Upper lobe of left lung (tissue), 6 donors: ENCODE measurements around the gene FLYWCH1. TPM values are rescaled to one million over a fixed set of nuclear protein-coding genes. Genes with fewer than 3 reads are reported as not detected.

Experiments
- ATAC-seq, 2 donors: fragments of 200-7000 bp; cut with Tn5 transposase; one replicate each; pipeline ENCODE4 v1.9.1; 2022; ENCODE audit warnings: mild to moderate bottlenecking in 2 of 2, moderate library complexity in 2 of 2; ENCODE audit not compliant: low FRiP score in 2 of 2
- DNase-seq, 2 donors: peaks; one replicate each; pipeline ENCODE4 v3.0.0-alpha.2; 2019 to 2020
- H3K27ac ChIP-seq, 4 donors: fragments of 200-600 bp; sonication (generic); one replicate each; pipeline ENCODE4 v1.5.1; 2016 to 2019
- H3K27me3 ChIP-seq, 4 donors: fragments of 200-600 bp; sonication (generic); one replicate each; pipeline ENCODE4 v1.5.1; 2017 to 2019
- H3K36me3 ChIP-seq, 4 donors: fragments of 200-600 bp; sonication (generic); one replicate each; pipeline ENCODE4 v1.5.1; 2016 to 2019
- H3K4me1 ChIP-seq, 4 donors: fragments of 200-600 bp; sonication (generic); one replicate each; pipeline ENCODE4 v1.5.1; 2018 to 2019
- H3K4me3 ChIP-seq, 4 donors: fragments of 200-600 bp; sonication (generic); one replicate each; pipeline ENCODE4 v1.5.1; 2017 to 2019; ENCODE audit warnings: mild to moderate bottlenecking in 2 of 4, moderate library complexity in 1 of 4
- H3K9me3 ChIP-seq, 4 donors: fragments of 200-600 bp; sonication (generic); one replicate each; pipeline ENCODE4 v1.5.1; 2018 to 2019
- CTCF ChIP-seq, 6 experiments: fragments of 450-650 bp in 4 of 6; fragments of 200-600 bp in 2 of 6; sonication (generic) in 2 of 6; IDR thresholded peaks; one replicate each; pipeline ENCODE4 v1.5.1; 2016 to 2019; ENCODE audit warnings: antibody characterized with exemption in 6 of 6
- EP300 ChIP-seq, 4 donors: sonication (generic); formaldehyde crosslinking; IDR thresholded peaks; one replicate each; pipeline ENCODE4 v1.5.1; 2017; ENCODE audit warnings: antibody characterized with exemption in 4 of 4, control low read depth in 2 of 4
- POLR2A ChIP-seq, 4 donors: fragments of 450-650 bp; IDR thresholded peaks; one replicate each; pipeline ENCODE4 v1.5.1; 2016 to 2017; ENCODE audit warnings: antibody characterized with exemption in 4 of 4, mild to moderate bottlenecking in 2 of 4
- POLR2AphosphoS5 ChIP-seq, 2 donors: sonication (generic); formaldehyde crosslinking; IDR thresholded peaks; one replicate each; pipeline ENCODE4 v1.5.1; 2017; ENCODE audit warnings: antibody characterized with exemption in 2 of 2
- WGBS, 2 donors: methylation state at CpG; one replicate each; pipeline ENCODE4 v1.1.5; 2017 to 2018; 5-methylcytosine and 5-hydroxymethylcytosine counted together
- total RNA-seq, 6 donors: library from RNA; depleted of rRNA in 4 of 6; stranded (reverse); fragments of >200 nt in 4 of 6; gene quantifications; one replicate each; pipeline versions ENCODE4 v1.1.0 to v1.2.1, GENCODE V29; 2016 to 2021
- donor health status: DM: no; HTN: no; CAD: no; lungs with moderate emphysema.
- donor health status: DM: no; HTN: yes; CAD: no; lungs with severe emphysema.

The FLYWCH1 gene
- total RNA-seq, 6 donors from 2014 or later, result 19.3 to 162 (median 43.4) TPM

DNA sequence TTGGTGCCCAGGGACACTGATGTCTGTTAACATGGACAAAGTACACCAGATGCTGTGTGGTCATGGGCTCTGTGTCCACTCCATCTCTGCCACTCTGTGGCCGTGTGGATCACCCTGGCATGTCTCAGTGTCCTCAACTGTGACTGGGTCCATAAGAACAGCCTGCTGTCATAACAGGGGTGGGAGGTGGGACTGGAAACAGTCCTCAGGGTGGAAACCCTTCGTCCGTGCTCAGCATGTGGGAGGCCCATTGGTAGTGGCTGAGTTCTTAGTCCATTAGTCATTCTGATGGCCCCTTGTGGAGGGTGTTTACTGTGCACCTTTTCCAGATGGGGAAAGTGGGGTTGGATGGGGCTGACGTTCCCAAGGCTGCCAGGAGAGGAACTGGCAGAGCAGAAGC, 15.9 kb upstream of the FLYWCH1 start:
- Histone ChIP-seq H3K4me1 (peaks cover 0 to 12% (median 7%) of the 10 kb centered on the region in 4 donors), H3K9me3 (no peaks in the 10 kb centered on the region), H3K27me3 (no peaks in the 10 kb centered on the region), H3K27ac (no peak overlapping the region), H3K4me3 (no peak overlapping the region), H3K36me3 (peaks cover 0 to 33% (median 13%) of the 10 kb centered on the region in 4 donors)
- 79 to 89% methylated on average over 3 to 4 of the region's 4 CpGs for WGBS, 2 donors
- TF ChIP-seq EP300 (IDR thresholded peaks at IDR 0.05) (no peak), POLR2A (IDR thresholded peaks at IDR 0.05) (no peak), CTCF (IDR thresholded peaks at IDR 0.05) (no peak), POLR2AphosphoS5 (IDR thresholded peaks at IDR 0.05) (no peak)
- ATAC-seq, result no peak
- DNase-seq, result no peak

- H3K9me3 ChIP-seq, result no peaks in the 10 kb centered on the region
- DNase-seq, result peak in 1 of 2 donors; percentile 81
- peaks cover 0 to 33% (median 13%) of the 10 kb centered on the region in 4 donors for H3K36me3 ChIP-seq
- peak in 1 of 2 donors; percentile 6 for ATAC-seq
- peaks cover 0 to 4% (median under 1%) of the 10 kb centered on the region in 4 donors for H3K4me1 ChIP-seq
- 93 to 94% methylated on average over 11 to 13 of the region's 19 CpGs for WGBS, 2 donors
- H3K4me3 ChIP-seq, result no peak overlapping the region
- TF ChIP-seq EP300 (IDR thresholded peaks at IDR 0.05) (no peak), POLR2AphosphoS5 (IDR thresholded peaks at IDR 0.05) (no peak), POLR2A (IDR thresholded peaks at IDR 0.05) (no peak), CTCF (IDR thresholded peaks at IDR 0.05) (no peak)
- H3K27me3 ChIP-seq, result no peaks in the 10 kb centered on the region
- H3K27ac ChIP-seq, result no peak overlapping the region
These were observed 15.2 kb upstream of the FLYWCH1 start for GRCh38 chr16:2896480-2897010.

GRCh38 chr16:2897110-2897509, 14.6 kb upstream of the FLYWCH1 start:
- WGBS, 2 donors, result 88 to 90% methylated on average over 4 to 7 of the region's 7 CpGs
- ATAC-seq, result no peak

DNA sequence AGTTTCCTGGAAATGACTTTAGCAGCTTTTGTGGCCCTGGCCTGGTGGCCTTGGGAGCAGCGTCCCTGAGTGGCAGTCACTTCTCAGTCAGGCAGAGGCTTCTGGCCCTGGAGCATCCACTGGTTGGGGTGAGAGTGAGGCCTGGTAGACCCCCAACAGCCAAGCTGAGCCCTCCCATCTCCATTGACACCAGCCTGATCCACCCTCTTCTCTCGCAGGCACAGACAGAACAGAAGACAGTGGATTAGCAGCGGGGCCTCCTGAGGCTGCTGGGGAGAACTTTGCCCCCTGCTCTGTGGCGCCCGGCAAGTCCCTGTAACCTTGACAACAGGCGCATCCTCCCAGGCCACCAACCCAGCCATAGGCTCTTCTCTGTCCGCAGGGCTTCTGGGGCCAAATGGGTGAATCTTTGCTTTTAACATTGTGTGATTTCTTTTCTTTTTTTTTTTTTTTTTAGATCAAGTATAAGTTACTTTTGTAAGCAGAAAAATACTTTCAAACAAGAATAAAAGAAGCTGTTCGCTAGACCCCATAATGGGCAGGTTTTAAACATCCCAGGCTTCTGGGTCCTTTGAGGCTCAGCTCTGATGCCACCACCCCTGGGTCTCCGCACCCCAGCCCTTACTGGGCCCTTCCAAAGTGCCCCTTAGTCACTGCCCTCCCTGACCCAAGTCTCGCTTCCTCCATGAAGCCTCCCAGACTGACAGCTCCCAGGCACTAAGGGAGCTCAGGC, 12.7 kb upstream of the FLYWCH1 start:
- TF ChIP-seq CTCF (IDR thresholded peaks at IDR 0.05) (no peak), POLR2AphosphoS5 (IDR thresholded peaks at IDR 0.05) (no peak), POLR2A (IDR thresholded peaks at IDR 0.05) (no peak), EP300 (IDR thresholded peaks at IDR 0.05) (no peak)
- Histone ChIP-seq H3K4me1 (peaks cover 5 to 8% (median 6%) of the 10 kb centered on the region in 4 donors), H3K4me3 (no peak overlapping the region), H3K9me3 (no peaks in the 10 kb centered on the region), H3K27ac (no peak overlapping the region), H3K36me3 (peaks cover 0 to 33% (median 13%) of the 10 kb centered on the region in 4 donors), H3K27me3 (no peaks in the 10 kb centered on the region)
- no peak for ATAC-seq
- 91 to 95% methylated on average over 9 to 10 of the region's 10 CpGs for WGBS, 2 donors
- DNase-seq, result no peak

More at GRCh38 chr16:2897110-2897509, 14.6 kb upstream of the FLYWCH1 start:
- Histone ChIP-seq H3K4me3 (no peak overlapping the region), H3K36me3 (peaks cover 0 to 33% (median 13%) of the 10 kb centered on the region in 4 donors), H3K27ac (no peak overlapping the region), H3K9me3 (no peaks in the 10 kb centered on the region), H3K27me3 (no peaks in the 10 kb centered on the region), H3K4me1 (no peaks in the 10 kb centered on the region)
- DNase-seq, result no peak
- TF ChIP-seq POLR2A (IDR thresholded peaks at IDR 0.05) (no peak), CTCF (IDR thresholded peaks at IDR 0.05) (no peak), EP300 (IDR thresholded peaks at IDR 0.05) (no peak), POLR2AphosphoS5 (IDR thresholded peaks at IDR 0.05) (no peak)
